ENCODE measurements around the gene VAMP4.
"Not testable (repeated sequence)": the region's sequence is repeated elsewhere in the genome, so short reads cannot be mapped to it uniquely, and the experiment has no call there.

The VAMP4 gene

GRCh38 chr1:171707583-171707982 lies 34.3 kb downstream of the VAMP4 start:
- no peaks in the 10 kb centered on the region for H4K20me1 ChIP-seq (ENCODE audit: insufficient read depth)
- no peak overlapping the region for H3K4me2 ChIP-seq
- no peak overlapping the region for H3K9ac ChIP-seq
- no peak overlapping the region for H3K27ac ChIP-seq
- no peaks in the 10 kb centered on the region for H3K4me1 ChIP-seq (ENCODE audit: low read depth, poor library complexity, severe bottlenecking)
- H3K27me3 ChIP-seq (ENCODE audit: insufficient read depth, low read depth), result no peaks in the 10 kb centered on the region
- TF ChIP-seq CTCF (conservative IDR thresholded peaks at IDR 0.05; ENCODE audit: low read depth, low read length), result no peak
- no peak overlapping the region for H2AFZ ChIP-seq (ENCODE audit: low read depth)
- no peak overlapping the region for H3K4me3 ChIP-seq (IDR thresholded peaks at IDR 0.05; ENCODE audit: insufficient read depth, low read depth, low read length)
- no peaks in the 10 kb centered on the region for H3K79me2 ChIP-seq (ENCODE audit: insufficient read depth, low read depth)
- no peaks in the 10 kb centered on the region for H3K36me3 ChIP-seq (ENCODE audit: insufficient read depth)

- Histone ChIP-seq H3K27me3 (ENCODE audit: insufficient read depth, low read depth) (no peaks in the 10 kb centered on the region), H4K20me1 (ENCODE audit: insufficient read depth) (no peaks in the 10 kb centered on the region), H3K79me2 (ENCODE audit: insufficient read depth, low read depth) (no peaks in the 10 kb centered on the region), H3K4me2 (no peak overlapping the region), H3K4me1 (ENCODE audit: low read depth, poor library complexity, severe bottlenecking) (no peaks in the 10 kb centered on the region), H3K27ac (no peak overlapping the region), H3K36me3 (ENCODE audit: insufficient read depth) (no peaks in the 10 kb centered on the region), H3K9ac (no peak overlapping the region), H2AFZ (ENCODE audit: low read depth) (no peak overlapping the region), H3K4me3 (IDR thresholded peaks at IDR 0.05; ENCODE audit: insufficient read depth, low read depth, low read length) (no peak overlapping the region)
- TF ChIP-seq CTCF (conservative IDR thresholded peaks at IDR 0.05; ENCODE audit: low read depth, low read length), result no peak
These were observed 39.3 kb downstream of the VAMP4 start for GRCh38 chr1:171702598-171702997.

- H3K4me2 ChIP-seq, result no peak overlapping the region
- H4K20me1 ChIP-seq (ENCODE audit: insufficient read depth), result no peaks in the 10 kb centered on the region
- no peak overlapping the region for H3K9ac ChIP-seq
- no peak overlapping the region for H3K4me3 ChIP-seq (IDR thresholded peaks at IDR 0.05; ENCODE audit: insufficient read depth, low read depth, low read length)
- no peaks in the 10 kb centered on the region for H3K4me1 ChIP-seq (ENCODE audit: low read depth, poor library complexity, severe bottlenecking)
- no peaks in the 10 kb centered on the region for H3K27me3 ChIP-seq (ENCODE audit: insufficient read depth, low read depth)
- no peaks in the 10 kb centered on the region for H3K36me3 ChIP-seq (ENCODE audit: insufficient read depth)
- H3K27ac ChIP-seq, result no peak overlapping the region
- no peaks in the 10 kb centered on the region for H3K79me2 ChIP-seq (ENCODE audit: insufficient read depth, low read depth)
- no peak overlapping the region for H2AFZ ChIP-seq (ENCODE audit: low read depth)
- TF ChIP-seq CTCF (conservative IDR thresholded peaks at IDR 0.05; ENCODE audit: low read depth, low read length), result no peak
These were observed 42.3 kb downstream of the VAMP4 start for GRCh38 chr1:171699531-171699930.

GRCh38 chr1:171695772-171696171 lies 46.1 kb downstream of the VAMP4 start:
- H3K27me3 ChIP-seq (ENCODE audit: insufficient read depth, low read depth); H3K4me2 ChIP-seq; H3K27ac ChIP-seq; H3K9ac ChIP-seq; H3K4me3 ChIP-seq (IDR thresholded peaks at IDR 0.05; ENCODE audit: insufficient read depth, low read depth, low read length); H2AFZ ChIP-seq (ENCODE audit: low read depth); H3K4me1 ChIP-seq (ENCODE audit: low read depth, poor library complexity, severe bottlenecking); H3K36me3 ChIP-seq (ENCODE audit: insufficient read depth); H3K79me2 ChIP-seq (ENCODE audit: insufficient read depth, low read depth); H4K20me1 ChIP-seq (ENCODE audit: insufficient read depth): not testable (repeated sequence)

GRCh38 chr1:171693541-171693940 lies 48.3 kb downstream of the VAMP4 start:
- not testable (repeated sequence) for H3K27me3 ChIP-seq (ENCODE audit: insufficient read depth, low read depth); H2AFZ ChIP-seq (ENCODE audit: low read depth); H3K4me2 ChIP-seq

More at GRCh38 chr1:171693541-171693940, 48.3 kb downstream of the VAMP4 start:
- not testable (repeated sequence) for H3K27ac ChIP-seq; H3K4me3 ChIP-seq (IDR thresholded peaks at IDR 0.05; ENCODE audit: insufficient read depth, low read depth, low read length); H4K20me1 ChIP-seq (ENCODE audit: insufficient read depth); H3K36me3 ChIP-seq (ENCODE audit: insufficient read depth); H3K9ac ChIP-seq; H3K79me2 ChIP-seq (ENCODE audit: insufficient read depth, low read depth); H3K4me1 ChIP-seq (ENCODE audit: low read depth, poor library complexity, severe bottlenecking)

Data from KMS-11 (cell line).